Measurements from ENCODE around the gene RASGRF1. TPM values are rescaled to one million over a fixed set of nuclear protein-coding genes. Genes with fewer than 3 reads are reported as not detected.

Gene RASGRF1
- total and polyA plus RNA-seq, 10 donors, result 0.50 to 3.4 (median 1.8) TPM

DNA sequence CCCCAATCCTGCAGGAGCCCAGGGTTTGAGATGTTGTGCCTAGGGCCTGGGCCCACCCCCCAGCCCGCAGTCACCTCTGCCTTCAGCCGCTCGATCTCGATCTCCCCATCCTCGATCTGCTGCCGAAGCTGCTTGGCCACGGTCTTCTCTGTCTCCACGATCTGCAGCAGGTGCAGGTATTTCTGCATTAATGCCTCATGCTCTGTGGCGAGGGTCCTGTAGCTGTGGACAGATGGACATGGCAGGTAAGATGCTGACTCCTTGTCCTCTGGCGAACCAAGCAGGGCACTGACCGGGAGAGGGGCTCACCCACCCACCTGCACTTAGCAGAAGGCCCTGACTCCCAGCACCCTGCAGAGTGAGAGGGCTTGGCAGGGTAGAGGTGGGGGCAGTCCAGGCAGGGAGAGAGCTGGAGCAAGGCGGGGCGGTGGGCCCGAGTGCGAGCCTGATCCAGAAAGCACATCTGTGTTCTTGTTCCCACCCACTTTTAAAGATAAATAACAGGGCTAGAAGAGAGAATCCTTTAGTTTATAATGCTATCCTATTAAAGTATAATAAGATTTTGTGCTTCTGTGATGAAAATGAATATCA lies 32.2 kb downstream of the RASGRF1 start:
- Histone ChIP-seq H3K4me3 (no peak overlapping the region), H3K4me1 (no peaks in the 10 kb centered on the region), H3K27ac (no peak overlapping the region), H3K9me3 (no peaks in the 10 kb centered on the region), H3K36me3 (no peaks in the 10 kb centered on the region), H3K27me3 (replicated peaks in 1 of 7) (peaks cover 0 to 17% (median 0%) of the 10 kb centered on the region in 7 donors)
- DNase-seq, result peak; percentile 51
- intact Hi-C loops (cut with DNase I; ENCODE audit: low total_unique reads), result no loop called here
- TF ChIP-seq POLR2A (IDR thresholded peaks at IDR 0.05) (no peak), POLR2AphosphoS5 (IDR thresholded peaks at IDR 0.05) (no peak)
- TF ChIP-seq, protein P1, sequence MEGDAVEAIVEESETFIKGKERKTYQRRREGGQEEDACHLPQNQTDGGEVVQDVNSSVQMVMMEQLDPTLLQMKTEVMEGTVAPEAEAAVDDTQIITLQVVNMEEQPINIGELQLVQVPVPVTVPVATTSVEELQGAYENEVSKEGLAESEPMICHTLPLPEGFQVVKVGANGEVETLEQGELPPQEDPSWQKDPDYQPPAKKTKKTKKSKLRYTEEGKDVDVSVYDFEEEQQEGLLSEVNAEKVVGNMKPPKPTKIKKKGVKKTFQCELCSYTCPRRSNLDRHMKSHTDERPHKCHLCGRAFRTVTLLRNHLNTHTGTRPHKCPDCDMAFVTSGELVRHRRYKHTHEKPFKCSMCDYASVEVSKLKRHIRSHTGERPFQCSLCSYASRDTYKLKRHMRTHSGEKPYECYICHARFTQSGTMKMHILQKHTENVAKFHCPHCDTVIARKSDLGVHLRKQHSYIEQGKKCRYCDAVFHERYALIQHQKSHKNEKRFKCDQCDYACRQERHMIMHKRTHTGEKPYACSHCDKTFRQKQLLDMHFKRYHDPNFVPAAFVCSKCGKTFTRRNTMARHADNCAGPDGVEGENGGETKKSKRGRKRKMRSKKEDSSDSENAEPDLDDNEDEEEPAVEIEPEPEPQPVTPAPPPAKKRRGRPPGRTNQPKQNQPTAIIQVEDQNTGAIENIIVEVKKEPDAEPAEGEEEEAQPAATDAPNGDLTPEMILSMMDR (IDR thresholded peaks at IDR 0.05 in 8 of 11, conservative IDR thresholded peaks at IDR 0.05 in 3 of 11), result no peak
- 76 to 87% (median 87%) methylated on average over 10 to 15 of the region's 15 CpGs for WGBS, 5 donors

DNA sequence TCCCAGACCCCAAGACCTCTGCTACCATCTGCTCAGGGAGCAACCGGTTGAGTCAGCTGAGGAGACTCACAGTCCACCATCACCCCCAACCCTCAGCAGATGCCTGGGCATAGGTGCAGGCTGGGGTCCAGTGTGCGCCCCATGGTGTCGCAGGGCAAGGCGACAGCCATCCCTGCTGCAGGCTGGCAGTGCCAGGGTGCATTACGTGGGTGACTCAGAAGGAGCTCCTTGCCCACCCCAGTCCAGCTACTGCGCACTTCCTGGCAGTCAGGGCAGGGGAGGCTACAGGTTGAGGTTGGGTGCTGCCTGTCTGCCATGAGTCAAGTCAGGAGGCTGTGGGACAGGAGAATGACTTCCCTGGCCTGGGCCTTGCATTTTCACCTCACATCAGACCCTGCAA lies 33.5 kb downstream of the RASGRF1 start:
- Histone ChIP-seq H3K4me3 (no peak overlapping the region), H3K27me3 (replicated peaks in 1 of 7) (peaks cover 0 to 17% (median 0%) of the 10 kb centered on the region in 7 donors), H3K4me1 (no peaks in the 10 kb centered on the region), H3K27ac (no peak overlapping the region), H3K36me3 (no peaks in the 10 kb centered on the region), H3K9me3 (no peaks in the 10 kb centered on the region)
- intact Hi-C loops (cut with DNase I; ENCODE audit: low total_unique reads), result no loop called here
- TF ChIP-seq POLR2A (IDR thresholded peaks at IDR 0.05) (no peak), POLR2AphosphoS5 (IDR thresholded peaks at IDR 0.05) (no peak)
- TF ChIP-seq, protein P1 (IDR thresholded peaks at IDR 0.05 in 8 of 11, conservative IDR thresholded peaks at IDR 0.05 in 3 of 11), result no peak
- 84 to 100% (median 96%) methylated on average over 1 to 6 of the region's 6 CpGs; no CpG with 5 or more reads in 1 of the 5 donors for WGBS, 5 donors
- peak; percentile 59 for DNase-seq

DNA sequence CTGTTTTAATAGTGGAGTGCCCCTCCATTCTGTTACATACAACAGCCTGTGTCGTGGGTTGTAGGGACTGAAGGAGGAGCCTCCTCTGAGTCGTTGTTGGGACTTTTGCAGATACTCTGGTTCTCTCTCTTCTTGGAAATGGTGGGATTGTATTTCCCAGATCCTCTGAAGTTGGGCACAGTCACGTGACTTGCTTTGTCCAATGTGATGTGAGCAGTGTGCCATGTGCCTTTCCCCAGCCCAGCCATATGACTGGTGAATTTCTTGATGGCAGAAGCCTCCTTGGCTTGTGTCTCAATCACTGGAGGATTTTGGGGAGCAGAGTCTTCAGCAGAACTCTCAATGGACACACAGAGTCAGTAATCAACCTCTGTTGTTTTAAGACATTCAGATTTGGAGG lies 36.2 kb downstream of the RASGRF1 start:
- no peaks in the 10 kb centered on the region for H3K4me1 ChIP-seq
- H3K9me3 ChIP-seq, result no peaks in the 10 kb centered on the region
- intact Hi-C loops (cut with DNase I; ENCODE audit: low total_unique reads), result no loop called here
- no peak overlapping the region for H3K27ac ChIP-seq
- H3K4me3 ChIP-seq, result no peak overlapping the region
- H3K36me3 ChIP-seq, result no peaks in the 10 kb centered on the region
- peak; percentile 1 for DNase-seq
- TF ChIP-seq POLR2A (IDR thresholded peaks at IDR 0.05), result no peak
- TF ChIP-seq, protein P1 (IDR thresholded peaks at IDR 0.05 in 8 of 11, conservative IDR thresholded peaks at IDR 0.05 in 3 of 11), result no peak
- TF ChIP-seq POLR2AphosphoS5 (IDR thresholded peaks at IDR 0.05), result no peak
- peaks cover 0 to 12% (median 0%) of the 10 kb centered on the region in 7 donors for H3K27me3 ChIP-seq (replicated peaks in 1 of 7)
- WGBS, 5 donors, result 57 to 76% (median 73%) methylated on average over 3 of the region's 3 CpGs

GRCh38 chr15:79053894-79054293 lies 36.7 kb downstream of the RASGRF1 start:
- Histone ChIP-seq H3K27me3 (replicated peaks in 1 of 7) (peaks cover 0 to 12% (median 0%) of the 10 kb centered on the region in 7 donors), H3K27ac (no peak overlapping the region), H3K36me3 (no peaks in the 10 kb centered on the region), H3K4me1 (no peaks in the 10 kb centered on the region), H3K9me3 (no peaks in the 10 kb centered on the region), H3K4me3 (no peak overlapping the region)
- 72 to 84% (median 82%) methylated on average over 2 of the region's 2 CpGs for WGBS, 5 donors
- intact Hi-C loops (cut with DNase I; ENCODE audit: low total_unique reads), result no loop called here
- TF ChIP-seq, protein P1 (IDR thresholded peaks at IDR 0.05 in 8 of 11, conservative IDR thresholded peaks at IDR 0.05 in 3 of 11), result no peak
- no peak for TF ChIP-seq POLR2AphosphoS5 (IDR thresholded peaks at IDR 0.05)
- no peak for TF ChIP-seq POLR2A (IDR thresholded peaks at IDR 0.05)
- DNase-seq, result peak; percentile 11

All from spleen (tissue), 11 donors.